Activated CD4-positive, alpha-beta memory T cell treated with anti-CD3 and anti-CD28 coated beads for 36 hours (primary cell): ENCODE data around the gene MORC4. TPM values are rescaled to one million over a fixed set of nuclear protein-coding genes. Genes with fewer than 3 reads are reported as not detected.

ENCODE experiments used
- CTCF ChIA-PET: fragments of 350-600 bp; sonication (Branson Sonifier 250); formaldehyde crosslinking; loops from one replicate; lab custom pipeline; 2021; ENCODE audit warnings: antibody characterized with exemption, inconsistent platforms; lab: Charles Lee
- POLR2A ChIA-PET: fragments of 350-600 bp; sonication (Branson Sonifier 250); formaldehyde crosslinking; loops from one replicate; lab custom pipeline; 2021; ENCODE audit warnings: antibody characterized with exemption; lab: Charles Lee
- DNase-seq: peaks from one replicate; pipeline ENCODE4 v3.0.0-alpha.2; 2020
- H3K27ac Mint-ChIP-seq: one replicate; pipeline ENCODE4 v1.8.0; 2021; ENCODE audit warnings: mixed read lengths
- H3K27me3 Mint-ChIP-seq: one replicate; pipeline ENCODE4 v1.8.0; 2021; ENCODE audit warnings: mixed read lengths
- H3K36me3 Mint-ChIP-seq: one replicate; pipeline ENCODE4 v1.8.0; 2021; ENCODE audit warnings: mixed read lengths
- H3K4me1 Mint-ChIP-seq: one replicate; pipeline ENCODE4 v1.8.0; 2021; ENCODE audit warnings: low read depth, mixed read lengths
- H3K4me3 Mint-ChIP-seq: one replicate; pipeline ENCODE4 v1.8.0; 2021; ENCODE audit warnings: mild to moderate bottlenecking, mixed read lengths
- H3K9me3 Mint-ChIP-seq: one replicate; pipeline ENCODE4 v1.8.0; 2021; ENCODE audit warnings: mixed read lengths
- intact Hi-C: fragments of 100-400 bp; cut with micrococcal nuclease; formaldehyde crosslinking; loops from one replicate; pipeline ENCODE4 v1.15.1; 2023
- total RNA-seq, 2 experiments: library from RNA; stranded (reverse); gene quantifications; one replicate each; pipeline ENCODE4 v1.2.3, GENCODE V29; 2021

Gene MORC4
- total RNA-seq, 2 experiments from 2014 or later: 11.1 to 12.1 TPM

DNA sequence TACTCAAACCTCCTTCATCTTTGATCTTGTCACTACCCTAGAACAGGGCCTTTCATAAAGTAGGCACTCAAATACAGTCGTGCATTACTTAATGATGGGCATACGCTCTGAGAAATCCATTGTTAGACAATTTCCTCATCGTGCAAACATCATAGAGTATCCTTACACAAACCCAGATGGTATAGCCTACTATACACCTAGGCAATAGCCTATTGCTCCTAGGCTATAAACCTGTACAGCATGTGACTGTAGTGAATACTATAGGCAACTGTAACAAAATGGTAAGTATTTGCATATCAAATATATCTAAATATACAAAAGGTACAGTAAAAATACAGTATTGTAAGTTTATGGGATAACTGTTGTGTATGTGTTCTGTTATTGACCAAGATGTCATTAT, 47.9 kb downstream of the MORC4 start:
- ChIA-PET POLR2A (no interaction called here), CTCF (interaction anchor here (0.7 to 1.0 kb wide), 3 partner anchors 53 to 78 kb away, joined by 3 read pairs; no protein-coding TSS in a partner anchor)
- DNase-seq: no peak
- no peak overlapping the region for H3K4me3 Mint-ChIP-seq
- peaks cover 4% of the 10 kb centered on the region for H3K36me3 Mint-ChIP-seq
- no peaks in the 10 kb centered on the region for H3K9me3 Mint-ChIP-seq
- no peaks in the 10 kb centered on the region for H3K4me1 Mint-ChIP-seq
- no peaks in the 10 kb centered on the region for H3K27me3 Mint-ChIP-seq
- intact Hi-C loops: loop anchor here (2.0 kb wide), 1 partner anchor 53 kb away; no protein-coding TSS in a partner anchor
- no peak overlapping the region for H3K27ac Mint-ChIP-seq

DNA sequence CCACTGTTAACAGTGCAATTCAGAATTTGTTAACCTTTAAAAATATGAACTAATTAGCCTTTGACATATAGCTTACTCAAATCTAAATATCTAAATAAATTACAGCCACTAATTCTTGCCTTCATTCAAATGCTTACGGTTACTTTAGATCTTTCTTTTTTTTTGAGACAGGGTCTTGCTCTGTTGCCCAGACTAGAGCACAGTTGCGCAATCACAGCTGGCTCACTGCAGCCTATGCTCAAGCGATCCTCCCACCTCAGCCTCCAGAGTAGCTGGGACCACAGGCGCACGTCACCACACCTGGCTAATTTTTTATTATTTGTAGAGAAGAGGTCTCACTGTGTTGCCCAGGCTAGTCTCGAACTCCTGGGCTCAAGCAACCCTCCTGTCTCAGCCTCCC, 48.8 kb downstream of the MORC4 start:
- DNase-seq: no peak
- Mint-ChIP-seq H3K27me3 (no peaks in the 10 kb centered on the region), H3K4me3 (no peak overlapping the region), H3K9me3 (no peaks in the 10 kb centered on the region), H3K4me1 (no peaks in the 10 kb centered on the region), H3K27ac (no peak overlapping the region), H3K36me3 (peaks cover 4% of the 10 kb centered on the region)
- CTCF ChIA-PET: no interaction called here
- POLR2A ChIA-PET: no interaction called here
- intact Hi-C loops: no loop called here

GRCh38 chrX:106950381-106950780, 49.6 kb downstream of the MORC4 start:
- CTCF ChIA-PET: interaction anchor here (1.4 kb wide), 1 partner anchor 56 kb away, joined by 4 read pairs; no protein-coding TSS in a partner anchor
- H3K27ac Mint-ChIP-seq: no peak overlapping the region
- H3K27me3 Mint-ChIP-seq: no peaks in the 10 kb centered on the region
- no peak for DNase-seq
- intact Hi-C loops: no loop called here
- peaks cover 3% of the 10 kb centered on the region for H3K36me3 Mint-ChIP-seq
- no peaks in the 10 kb centered on the region for H3K4me1 Mint-ChIP-seq
- no peak overlapping the region for H3K4me3 Mint-ChIP-seq
- no peaks in the 10 kb centered on the region for H3K9me3 Mint-ChIP-seq
- POLR2A ChIA-PET: no interaction called here

- Mint-ChIP-seq H3K9me3 (no peaks in the 10 kb centered on the region), H3K36me3 (no peaks in the 10 kb centered on the region), H3K27me3 (no peaks in the 10 kb centered on the region), H3K4me3 (no peak overlapping the region), H3K4me1 (no peaks in the 10 kb centered on the region), H3K27ac (no peak overlapping the region)
- no peak for DNase-seq
- intact Hi-C loops: no loop called here
- CTCF ChIA-PET: interaction anchor here (1.4 kb wide), 1 partner anchor 55 kb away, joined by 4 read pairs; no protein-coding TSS in a partner anchor
- POLR2A ChIA-PET: no interaction called here
Observed at GRCh38 chrX:106949366-106949765, 50.6 kb downstream of the MORC4 start.

DNA sequence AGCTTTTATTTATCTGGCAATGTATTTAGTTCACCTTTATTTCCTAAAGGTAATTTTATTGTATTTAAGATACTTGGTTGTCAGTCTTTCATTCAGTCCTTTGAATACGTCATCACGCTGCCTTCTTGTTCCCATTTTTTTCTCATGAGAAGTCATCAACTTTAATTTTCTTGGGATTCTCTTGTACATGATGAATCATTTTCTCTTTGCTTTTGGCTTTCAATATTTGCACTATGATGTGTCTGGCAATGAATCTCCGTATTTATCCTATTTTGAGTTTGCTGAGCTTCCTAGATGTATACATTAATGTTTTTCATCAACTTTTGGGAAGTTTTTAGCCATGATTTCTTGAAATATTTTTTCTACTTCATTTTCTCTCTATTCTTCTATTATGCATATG, 51.4 kb downstream of the MORC4 start:
- no peaks in the 10 kb centered on the region for H3K9me3 Mint-ChIP-seq
- H3K27me3 Mint-ChIP-seq: no peaks in the 10 kb centered on the region
- POLR2A ChIA-PET: no interaction called here
- H3K4me3 Mint-ChIP-seq: no peak overlapping the region
- CTCF ChIA-PET: no interaction called here
- DNase-seq: no peak
- no peak overlapping the region for H3K27ac Mint-ChIP-seq
- H3K4me1 Mint-ChIP-seq: no peaks in the 10 kb centered on the region
- intact Hi-C loops: no loop called here
- H3K36me3 Mint-ChIP-seq: no peaks in the 10 kb centered on the region

DNA sequence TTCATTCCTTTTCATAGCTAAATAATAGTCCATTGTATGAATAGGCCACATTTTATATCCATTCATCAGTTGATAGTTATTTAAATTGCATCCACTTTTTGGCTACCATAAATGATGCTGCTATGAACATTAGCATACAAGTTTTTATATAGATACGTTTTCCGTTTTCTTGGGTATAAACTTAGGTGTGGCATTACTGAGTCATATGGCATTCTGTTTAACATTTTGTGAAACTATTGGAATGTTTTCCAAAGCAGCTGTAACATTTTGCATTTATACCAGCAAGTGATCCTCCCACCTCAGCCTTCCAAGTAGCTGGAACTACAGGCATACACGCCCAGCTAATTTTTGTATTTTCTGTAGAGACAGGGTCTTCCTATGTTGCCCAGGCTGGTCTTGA, 53.5 kb downstream of the MORC4 start:
- Mint-ChIP-seq H3K36me3 (peaks cover 4% of the 10 kb centered on the region), H3K27me3 (no peaks in the 10 kb centered on the region), H3K4me1 (no peaks in the 10 kb centered on the region), H3K9me3 (no peaks in the 10 kb centered on the region), H3K4me3 (no peak overlapping the region), H3K27ac (no peak overlapping the region)
- intact Hi-C loops: no loop called here
- CTCF ChIA-PET: no interaction called here
- no peak for DNase-seq
- POLR2A ChIA-PET: no interaction called here

- Mint-ChIP-seq H3K36me3 (peaks cover 4% of the 10 kb centered on the region), H3K27me3 (no peaks in the 10 kb centered on the region), H3K4me3 (no peak overlapping the region), H3K9me3 (no peaks in the 10 kb centered on the region), H3K27ac (no peak overlapping the region), H3K4me1 (no peaks in the 10 kb centered on the region)
- CTCF ChIA-PET: no interaction called here
- no peak for DNase-seq
- intact Hi-C loops: no loop called here
- POLR2A ChIA-PET: no interaction called here
Observed at GRCh38 chrX:106940068-106940467, 59.9 kb downstream of the MORC4 start.

DNA sequence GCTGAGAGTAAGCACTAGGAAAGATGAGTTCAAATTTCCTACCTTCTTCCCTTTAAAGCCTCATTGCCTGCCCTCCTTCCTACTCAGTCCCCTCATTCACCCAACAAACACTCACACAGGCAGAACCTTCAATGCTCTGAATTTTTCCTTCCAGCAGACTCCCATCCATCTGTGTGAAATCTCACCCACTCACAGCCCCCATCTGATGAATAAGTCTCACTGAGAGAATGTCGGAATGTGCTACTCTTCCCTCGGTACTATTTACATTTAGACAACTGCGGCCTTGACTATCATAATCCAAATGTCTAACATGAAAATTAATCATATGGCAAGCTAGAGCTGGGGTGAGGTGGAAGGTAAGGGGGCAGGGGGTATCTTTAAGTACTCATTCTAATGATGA, 60.4 kb downstream of the MORC4 start:
- Mint-ChIP-seq H3K27me3 (no peaks in the 10 kb centered on the region), H3K27ac (no peak overlapping the region), H3K4me1 (no peaks in the 10 kb centered on the region), H3K36me3 (peaks cover 4% of the 10 kb centered on the region), H3K9me3 (no peaks in the 10 kb centered on the region), H3K4me3 (no peak overlapping the region)
- DNase-seq: no peak
- intact Hi-C loops: no loop called here
- CTCF ChIA-PET: no interaction called here
- POLR2A ChIA-PET: no interaction called here

- Mint-ChIP-seq H3K4me3 (no peak overlapping the region), H3K36me3 (no peaks in the 10 kb centered on the region), H3K9me3 (no peaks in the 10 kb centered on the region), H3K4me1 (peaks cover 5% of the 10 kb centered on the region), H3K27ac (no peak overlapping the region), H3K27me3 (no peaks in the 10 kb centered on the region)
- intact Hi-C loops: no loop called here
- DNase-seq: no peak
- ChIA-PET CTCF (no interaction called here), POLR2A (no interaction called here)
Observed at GRCh38 chrX:106936246-106936645, 63.8 kb downstream of the MORC4 start.

DNA sequence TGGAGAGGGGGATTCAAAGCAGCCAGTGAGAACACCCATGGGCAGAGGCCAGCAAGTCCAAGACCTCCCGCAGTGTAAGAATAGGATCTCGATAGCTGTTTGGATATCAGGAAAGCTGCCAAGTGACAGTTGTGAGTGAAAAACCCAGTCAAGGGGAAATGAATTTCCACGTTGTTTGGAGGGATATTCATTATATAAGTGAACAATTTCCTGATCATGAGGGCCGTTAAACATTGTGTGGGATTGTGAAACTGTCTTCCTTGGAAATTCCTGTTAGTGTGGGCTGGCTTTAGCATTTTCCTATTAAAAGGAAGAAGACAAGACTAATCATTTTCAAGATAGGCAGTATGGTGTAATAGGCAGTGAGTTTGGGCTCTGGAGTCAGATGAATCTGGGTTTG, 64.8 kb downstream of the MORC4 start:
- DNase-seq: no peak
- intact Hi-C loops: no loop called here
- no peaks in the 10 kb centered on the region for H3K9me3 Mint-ChIP-seq
- POLR2A ChIA-PET: no interaction called here
- CTCF ChIA-PET: no interaction called here
- no peak overlapping the region for H3K4me3 Mint-ChIP-seq
- no peaks in the 10 kb centered on the region for H3K36me3 Mint-ChIP-seq
- H3K27ac Mint-ChIP-seq: no peak overlapping the region
- H3K27me3 Mint-ChIP-seq: no peaks in the 10 kb centered on the region
- H3K4me1 Mint-ChIP-seq: peaks cover 5% of the 10 kb centered on the region

GRCh38 chrX:106933538-106933961, 66.5 kb downstream of the MORC4 start:
- Mint-ChIP-seq H3K9me3 (no peaks in the 10 kb centered on the region), H3K36me3 (no peaks in the 10 kb centered on the region), H3K4me3 (no peak overlapping the region), H3K27ac (no peak overlapping the region), H3K4me1 (peaks cover 5% of the 10 kb centered on the region), H3K27me3 (no peaks in the 10 kb centered on the region)
- CTCF ChIA-PET: no interaction called here
- intact Hi-C loops: no loop called here
- POLR2A ChIA-PET: no interaction called here
- no peak for DNase-seq

GRCh38 chrX:106932960-106933537, 67.0 kb downstream of the MORC4 start:
- POLR2A ChIA-PET: no interaction called here
- no peaks in the 10 kb centered on the region for H3K36me3 Mint-ChIP-seq
- no peaks in the 10 kb centered on the region for H3K27me3 Mint-ChIP-seq
- CTCF ChIA-PET: no interaction called here
- intact Hi-C loops: no loop called here
- peaks cover 5% of the 10 kb centered on the region for H3K4me1 Mint-ChIP-seq
- H3K4me3 Mint-ChIP-seq: no peak overlapping the region
- DNase-seq: no peak
- no peaks in the 10 kb centered on the region for H3K9me3 Mint-ChIP-seq
- no peak overlapping the region for H3K27ac Mint-ChIP-seq

DNA sequence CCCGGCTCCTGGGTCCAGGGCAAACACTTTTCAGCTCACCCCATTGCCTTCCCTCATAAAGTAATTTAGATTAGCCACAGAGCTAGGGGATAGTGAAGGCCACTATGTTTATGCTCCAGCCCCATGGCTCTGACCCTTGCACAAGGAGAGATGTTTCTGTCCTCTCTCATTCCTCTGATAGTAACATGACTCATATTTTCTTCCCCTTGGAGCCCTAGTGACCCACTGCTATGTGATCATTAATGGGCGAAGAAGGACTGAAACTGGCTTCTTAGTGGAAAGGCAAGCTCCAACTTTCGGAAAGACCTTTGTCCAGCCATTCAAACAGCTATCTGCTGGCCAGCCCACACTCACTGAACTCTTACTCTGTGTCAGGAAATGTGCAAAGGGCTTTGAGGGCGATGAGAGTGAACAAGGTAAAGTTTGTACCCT, 67.5 kb downstream of the MORC4 start:
- DNase-seq: no peak
- no peak overlapping the region for H3K4me3 Mint-ChIP-seq
- H3K27ac Mint-ChIP-seq: no peak overlapping the region
- peaks cover 5% of the 10 kb centered on the region for H3K4me1 Mint-ChIP-seq
- CTCF ChIA-PET: no interaction called here
- H3K9me3 Mint-ChIP-seq: no peaks in the 10 kb centered on the region
- H3K36me3 Mint-ChIP-seq: no peaks in the 10 kb centered on the region
- POLR2A ChIA-PET: no interaction called here
- H3K27me3 Mint-ChIP-seq: no peaks in the 10 kb centered on the region
- intact Hi-C loops: no loop called here
